Coronary artery (tissue), 2 donors: ENCODE results near the gene ITGB3BP.
"Not testable (repeated sequence)": the region's sequence is repeated elsewhere in the genome, so short reads cannot be mapped to it uniquely, and the experiment has no call there.

Source experiments
- DNase-seq: peaks from one replicate; pipeline ENCODE4 v3.0.0-alpha.2; 2017; ENCODE audit warnings: low spot score
- H3K27ac ChIP-seq, 2 donors: fragments of 200-600 bp; sonication (generic); one replicate each; pipeline ENCODE4 v1.5.1; 2016 to 2019
- H3K4me3 ChIP-seq: fragments of 200-600 bp; sonication (generic); 2 replicates; pipeline ENCODE4 v1.5.1; 2016; ENCODE audit warnings: mild to moderate bottlenecking, moderate library complexity
- TF ChIP-seq, protein P1 (sequence below): fragments of 200-600 bp; sonication (generic); IDR thresholded peaks from one replicate; pipeline ENCODE4 v1.5.1; 2019; ENCODE audit warnings: antibody characterized with exemption

Gene ITGB3BP

DNA sequence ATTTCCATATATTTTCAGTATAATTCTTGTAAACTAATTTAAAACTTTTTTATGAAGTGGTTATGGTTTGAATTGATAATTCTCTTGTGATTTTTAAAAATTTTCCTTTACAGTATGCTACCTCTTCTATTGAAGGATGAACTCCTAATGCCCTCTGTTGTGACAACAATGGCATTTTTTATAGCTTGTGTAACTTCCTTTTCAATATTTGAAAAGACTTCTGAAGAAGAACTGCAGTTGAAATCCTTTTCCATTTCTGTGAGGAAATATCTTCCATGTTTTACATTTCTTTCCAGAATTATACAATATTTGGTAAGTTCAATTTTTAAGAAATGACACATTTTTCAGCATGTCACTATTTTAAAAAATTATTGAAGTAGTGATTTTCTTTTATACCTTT lies 94.2 kb downstream of the ITGB3BP start:
- TF ChIP-seq, protein P1, sequence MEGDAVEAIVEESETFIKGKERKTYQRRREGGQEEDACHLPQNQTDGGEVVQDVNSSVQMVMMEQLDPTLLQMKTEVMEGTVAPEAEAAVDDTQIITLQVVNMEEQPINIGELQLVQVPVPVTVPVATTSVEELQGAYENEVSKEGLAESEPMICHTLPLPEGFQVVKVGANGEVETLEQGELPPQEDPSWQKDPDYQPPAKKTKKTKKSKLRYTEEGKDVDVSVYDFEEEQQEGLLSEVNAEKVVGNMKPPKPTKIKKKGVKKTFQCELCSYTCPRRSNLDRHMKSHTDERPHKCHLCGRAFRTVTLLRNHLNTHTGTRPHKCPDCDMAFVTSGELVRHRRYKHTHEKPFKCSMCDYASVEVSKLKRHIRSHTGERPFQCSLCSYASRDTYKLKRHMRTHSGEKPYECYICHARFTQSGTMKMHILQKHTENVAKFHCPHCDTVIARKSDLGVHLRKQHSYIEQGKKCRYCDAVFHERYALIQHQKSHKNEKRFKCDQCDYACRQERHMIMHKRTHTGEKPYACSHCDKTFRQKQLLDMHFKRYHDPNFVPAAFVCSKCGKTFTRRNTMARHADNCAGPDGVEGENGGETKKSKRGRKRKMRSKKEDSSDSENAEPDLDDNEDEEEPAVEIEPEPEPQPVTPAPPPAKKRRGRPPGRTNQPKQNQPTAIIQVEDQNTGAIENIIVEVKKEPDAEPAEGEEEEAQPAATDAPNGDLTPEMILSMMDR = no peak
- Histone ChIP-seq H3K27ac (no peak overlapping the region), H3K4me3 (no peak overlapping the region)
- DNase-seq = no peak

DNA sequence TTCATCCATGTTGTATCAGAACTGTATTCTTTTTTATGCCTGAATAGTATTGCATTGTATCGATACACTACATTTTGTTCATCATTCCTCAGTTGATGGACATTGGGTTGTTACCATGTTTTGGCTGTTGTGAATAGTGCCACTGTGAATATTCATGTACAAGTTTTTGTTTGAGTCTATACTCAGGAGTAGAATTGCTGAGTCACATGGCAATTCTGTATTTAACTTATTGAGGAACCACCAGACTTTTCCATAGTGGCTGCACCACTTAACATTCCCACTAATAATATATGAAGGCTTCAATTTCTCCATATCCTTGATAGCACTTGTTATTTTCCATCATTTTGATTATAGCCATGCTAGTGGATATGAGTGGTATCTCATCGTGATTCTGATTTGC lies 99.4 kb downstream of the ITGB3BP start:
- TF ChIP-seq, protein P1 = no peak
- DNase-seq = no peak
- no peak overlapping the region for H3K27ac ChIP-seq
- no peak overlapping the region for H3K4me3 ChIP-seq

DNA sequence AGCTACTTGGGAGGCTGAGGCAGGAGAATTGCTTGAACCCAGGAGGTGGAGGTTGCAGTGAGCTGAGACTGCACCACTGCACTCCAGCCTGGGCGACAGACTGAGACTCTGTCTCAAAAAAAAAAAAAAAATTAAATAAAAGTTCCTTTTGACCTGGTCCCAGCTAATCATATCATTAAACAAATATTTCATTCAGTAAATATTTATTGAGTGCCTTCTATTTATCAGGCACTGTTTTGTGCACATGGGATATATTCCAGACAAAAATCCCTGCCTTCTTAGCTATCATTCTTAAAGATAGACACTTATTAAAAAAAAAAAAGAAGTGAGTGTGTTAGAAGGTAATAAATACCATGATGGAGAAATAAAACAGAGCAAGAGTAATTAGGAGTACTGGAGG lies 102.3 kb downstream of the ITGB3BP start:
- not testable (repeated sequence) for DNase-seq, H3K4me3 ChIP-seq, H3K27ac ChIP-seq

DNA sequence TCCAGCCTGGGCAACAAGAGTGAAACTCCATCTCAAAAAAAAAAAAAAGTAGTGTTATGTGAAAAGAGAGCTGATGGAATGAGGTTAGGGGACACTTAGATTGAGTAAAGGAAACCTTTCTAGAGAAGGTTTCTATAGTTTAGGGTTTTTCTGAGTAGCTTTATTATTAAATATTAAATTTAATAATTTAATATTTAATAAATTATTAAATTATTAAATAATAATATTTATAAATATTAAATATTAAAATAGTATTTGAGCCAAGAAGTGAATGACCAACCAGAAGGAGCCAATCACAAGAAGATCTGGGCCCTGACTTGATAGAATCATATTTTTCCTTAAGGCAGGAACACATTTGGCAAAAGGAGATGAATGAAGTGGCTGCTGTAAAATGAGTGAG lies 104.9 kb downstream of the ITGB3BP start:
- DNase-seq = no peak
- TF ChIP-seq, protein P1 = no peak
- Histone ChIP-seq H3K4me3 (no peak overlapping the region), H3K27ac (no peak overlapping the region)

DNA sequence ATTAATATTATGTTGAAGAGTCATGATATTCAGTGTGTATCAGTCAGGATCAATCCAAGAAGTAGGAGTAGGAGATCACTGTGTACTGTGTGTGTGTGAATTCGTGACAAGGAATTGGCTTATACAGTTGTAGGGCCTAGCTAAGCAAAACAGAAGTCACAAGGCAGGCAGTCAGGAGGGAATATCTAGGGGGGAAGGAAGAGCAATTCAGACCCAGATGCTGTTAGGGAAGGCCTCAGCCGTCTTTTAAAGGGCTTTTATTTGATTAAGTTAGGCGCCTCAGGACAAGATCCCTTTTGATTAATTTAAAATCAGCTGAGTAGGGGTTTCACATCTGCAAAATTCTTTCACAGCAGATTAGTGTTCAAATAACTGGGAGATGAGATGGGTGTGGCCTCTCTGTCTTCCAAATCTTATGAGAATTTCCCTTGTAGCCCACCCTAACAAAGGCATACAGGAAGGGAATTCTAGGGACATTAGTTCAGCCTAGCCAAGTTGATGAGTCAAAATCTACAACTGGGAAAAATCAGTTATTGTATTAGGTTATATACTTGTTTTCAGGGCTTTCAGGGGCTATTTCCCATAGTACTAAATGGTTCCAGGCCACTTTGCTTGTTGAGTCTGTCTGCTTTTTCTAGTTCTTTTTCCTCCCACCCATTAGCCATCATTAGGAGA lies 108.2 kb downstream of the ITGB3BP start:
- DNase-seq = no peak
- H3K4me3 ChIP-seq = no peak overlapping the region
- TF ChIP-seq, protein P1 = no peak
- H3K27ac ChIP-seq = no peak overlapping the region

DNA sequence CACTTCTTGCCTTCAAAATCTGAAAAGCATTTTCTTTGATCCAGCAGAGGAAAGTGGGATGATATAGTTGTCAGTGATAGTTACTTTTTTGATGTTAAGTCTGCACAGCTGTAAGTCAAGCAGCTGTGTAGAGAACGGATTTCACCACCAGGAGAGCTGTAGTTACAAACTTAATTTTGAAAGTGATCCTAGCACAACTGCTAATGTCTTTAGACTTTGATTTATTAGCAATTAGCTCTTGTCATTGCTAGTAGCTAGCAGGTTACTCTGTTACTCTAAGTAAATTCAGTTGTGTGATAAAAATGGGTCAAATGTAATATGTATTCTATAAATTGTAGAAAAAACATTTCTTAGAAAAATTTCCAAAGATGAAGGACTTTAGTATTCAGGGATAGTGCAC lies 109.6 kb downstream of the ITGB3BP start:
- no peak for DNase-seq
- TF ChIP-seq, protein P1 = no peak
- no peak overlapping the region for H3K4me3 ChIP-seq
- H3K27ac ChIP-seq = no peak overlapping the region

DNA sequence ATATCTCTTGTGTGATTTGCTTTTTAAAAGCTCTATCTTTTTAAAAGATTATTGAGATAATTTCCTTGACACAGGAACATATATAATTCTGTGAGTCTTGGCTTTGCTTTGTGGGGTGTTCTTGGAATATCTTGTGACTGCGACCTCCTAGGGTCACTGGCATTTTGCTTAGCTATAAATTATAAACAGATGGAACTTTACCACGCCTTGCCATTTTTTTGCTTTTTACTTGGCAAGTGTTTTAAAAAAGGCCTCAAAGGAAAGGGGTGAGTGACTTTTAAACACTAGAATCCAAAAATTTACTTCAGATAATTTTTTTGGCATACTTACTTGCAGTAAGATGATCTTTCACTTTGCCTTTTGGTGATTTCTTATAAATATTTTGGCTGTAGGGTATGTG lies 112.0 kb downstream of the ITGB3BP start:
- TF ChIP-seq, protein P1 = no peak
- no peak overlapping the region for H3K4me3 ChIP-seq
- no peak for DNase-seq
- H3K27ac ChIP-seq = no peak overlapping the region

DNA sequence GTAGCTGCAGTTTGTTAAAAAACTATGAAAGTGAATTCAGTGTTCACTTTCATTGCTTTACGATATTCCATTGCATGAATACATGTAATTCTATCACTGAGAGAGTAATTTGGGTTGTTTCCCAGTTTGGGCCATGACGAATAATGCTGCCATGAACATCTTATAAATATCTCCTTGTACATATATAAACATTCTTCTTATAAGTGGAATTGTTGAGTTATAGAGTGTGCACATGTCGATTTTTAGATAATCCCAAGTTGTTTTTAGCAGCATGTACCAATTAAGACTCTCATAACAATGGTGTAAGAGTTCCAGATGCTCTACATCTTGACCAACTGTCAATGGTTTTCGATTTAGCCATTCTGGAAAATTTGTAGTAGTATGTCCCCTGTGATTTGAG lies 114.7 kb downstream of the ITGB3BP start:
- TF ChIP-seq, protein P1 = no peak
- DNase-seq = no peak
- Histone ChIP-seq H3K4me3 (no peak overlapping the region), H3K27ac (no peak overlapping the region)
